ENCODE results near the gene NSMCE4A. TPM values are rescaled to one million over a fixed set of nuclear protein-coding genes. Genes with fewer than 3 reads are reported as not detected.
A peak's percentile ranks its signal among the peaks of the same experiment; 100 is the strongest.
"Not testable (repeated sequence)": the region's sequence is repeated elsewhere in the genome, so short reads cannot be mapped to it uniquely, and the experiment has no call there.

Gene NSMCE4A
- total RNA-seq, 4 donors from 2014 or later, result 63.9 to 96.8 (median 82.0) TPM

DNA sequence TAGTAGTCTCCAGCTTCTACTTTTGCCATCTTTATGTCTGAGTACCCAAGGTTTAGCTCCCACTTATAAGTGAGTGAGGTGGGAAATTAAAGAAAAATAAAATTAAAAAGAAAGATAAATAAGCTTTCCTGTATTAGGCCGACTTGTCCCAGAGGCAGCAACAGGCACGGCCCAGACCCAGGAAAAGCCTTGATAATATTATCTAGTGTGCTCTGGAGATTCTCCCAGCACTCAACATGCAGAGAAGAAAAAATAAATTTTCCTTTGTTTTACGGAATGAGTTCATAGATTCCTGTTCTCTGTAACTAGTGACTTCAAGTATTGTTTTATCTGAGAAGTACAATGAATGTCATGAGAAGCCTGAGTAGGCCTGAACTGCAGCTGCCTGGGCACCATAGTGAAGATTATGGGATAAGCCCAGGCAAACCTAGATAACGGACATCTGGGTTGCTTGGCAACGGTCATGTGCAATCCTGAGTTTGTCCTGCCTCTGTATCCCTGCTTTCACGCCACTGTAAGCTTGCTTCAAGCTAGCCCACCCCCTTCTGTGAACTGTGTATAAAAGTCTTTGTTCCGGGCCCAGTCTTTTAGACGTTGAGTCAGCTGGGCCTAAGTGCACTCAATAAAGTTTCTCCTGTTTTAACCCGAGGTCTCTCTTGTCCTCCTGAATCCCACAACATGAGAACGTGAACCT is 53.6 kb downstream of the NSMCE4A start:
- WGBS, result 64% methylated on average over 10 of the region's 10 CpGs
- H3K9me3 ChIP-seq, result no peaks in the 10 kb centered on the region
- DNase-seq (ENCODE audit: extremely low spot score), result no peak
- no peaks in the 10 kb centered on the region for H3K27me3 ChIP-seq
- no peak overlapping the region for H3K4me3 ChIP-seq
- no peak overlapping the region for H3K27ac ChIP-seq (replicated peaks in 1 of 4)
- H3K4me1 ChIP-seq, result peaks cover 8 to 17% (median 10%) of the 10 kb centered on the region in 4 donors
- H3K36me3 ChIP-seq, result peaks cover 0 to 53% (median 26%) of the 10 kb centered on the region in 4 donors
- intact Hi-C loops (cut with DNase I), result no loop called here
- TF ChIP-seq EP300 (IDR thresholded peaks at IDR 0.05) (no peak), POLR2AphosphoS5 (IDR thresholded peaks at IDR 0.05) (no peak), POLR2A (IDR thresholded peaks at IDR 0.05; ENCODE audit: low read depth) (no peak), CTCF (IDR thresholded peaks at IDR 0.05) (no peak)

DNA sequence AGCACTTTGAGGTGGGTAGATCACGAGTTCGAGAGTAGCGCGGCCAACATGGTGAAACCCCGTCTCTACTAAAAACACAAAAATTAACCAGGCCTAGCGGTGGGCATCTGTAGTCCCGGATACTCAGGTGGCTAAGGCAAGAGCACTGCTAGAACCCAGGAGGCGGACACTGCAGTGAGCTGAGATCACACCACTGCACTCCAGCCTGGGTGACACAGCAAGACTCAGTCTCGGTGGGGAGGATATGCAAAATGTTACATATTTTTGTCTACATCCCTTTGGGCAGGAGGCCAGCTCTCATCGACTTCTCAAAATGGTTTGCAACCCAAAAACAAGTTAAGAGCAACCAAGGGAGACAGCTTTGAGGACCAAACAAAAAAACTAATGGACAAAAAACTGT is 55.4 kb downstream of the NSMCE4A start:
- H3K9me3 ChIP-seq, result no peaks in the 10 kb centered on the region
- DNase-seq (ENCODE audit: extremely low spot score), result no peak
- intact Hi-C loops (cut with DNase I), result no loop called here
- peaks cover 0 to 61% (median 28%) of the 10 kb centered on the region in 4 donors for H3K36me3 ChIP-seq
- no peaks in the 10 kb centered on the region for H3K27me3 ChIP-seq
- WGBS, result 90% methylated on average over 10 of the region's 10 CpGs
- peaks cover 0 to under 1% (median 0%) of the 10 kb centered on the region in 4 donors for H3K4me1 ChIP-seq
- H3K4me3 ChIP-seq, result no peak overlapping the region
- TF ChIP-seq POLR2AphosphoS5 (IDR thresholded peaks at IDR 0.05) (no peak), EP300 (IDR thresholded peaks at IDR 0.05) (no peak), POLR2A (IDR thresholded peaks at IDR 0.05; ENCODE audit: low read depth) (no peak), CTCF (IDR thresholded peaks at IDR 0.05) (no peak)
- H3K27ac ChIP-seq (replicated peaks in 1 of 4), result no peak overlapping the region

- WGBS, result 91% methylated on average over 7 of the region's 7 CpGs
Measured at GRCh38 chr10:121918800-121919199, 56.2 kb downstream of the NSMCE4A start.

DNA sequence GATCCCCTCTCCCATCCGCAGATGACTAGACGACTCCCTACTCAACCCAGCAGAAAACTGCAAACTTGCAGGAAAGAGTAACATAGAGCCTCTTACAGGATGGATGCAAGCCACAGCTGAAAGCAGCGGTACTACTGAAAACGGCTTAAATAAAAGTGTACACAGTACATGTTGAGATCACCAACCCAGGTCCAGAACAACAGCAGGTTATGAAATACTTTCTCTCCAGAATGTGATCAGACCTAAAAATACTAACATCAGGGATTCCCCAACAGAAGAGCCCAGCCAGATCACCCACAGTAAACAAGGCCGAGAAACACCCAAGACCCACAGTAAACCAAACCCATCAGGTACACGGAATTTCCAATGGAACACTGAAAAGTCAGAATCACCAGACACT is 60.4 kb downstream of the NSMCE4A start:
- DNase-seq (ENCODE audit: extremely low spot score), result no peak
- Histone ChIP-seq H3K4me3 (no peak overlapping the region), H3K27me3 (no peaks in the 10 kb centered on the region), H3K9me3 (no peaks in the 10 kb centered on the region), H3K27ac (replicated peaks in 1 of 4) (no peak overlapping the region), H3K4me1 (peaks cover 6 to 13% (median 10%) of the 10 kb centered on the region in 4 donors), H3K36me3 (peaks cover 0 to 59% (median 34%) of the 10 kb centered on the region in 4 donors)
- no peak for TF ChIP-seq CTCF (IDR thresholded peaks at IDR 0.05)
- TF ChIP-seq EP300 (IDR thresholded peaks at IDR 0.05), result no peak
- intact Hi-C loops (cut with DNase I), result no loop called here
- 93% methylated on average over 6 of the region's 6 CpGs for WGBS

More at GRCh38 chr10:121918800-121919199, 56.2 kb downstream of the NSMCE4A start:
- intact Hi-C loops (cut with DNase I); H3K27me3 ChIP-seq; H3K9me3 ChIP-seq; H3K4me1 ChIP-seq; H3K4me3 ChIP-seq; DNase-seq (ENCODE audit: extremely low spot score); H3K27ac ChIP-seq (replicated peaks in 1 of 4): not testable (repeated sequence)
- H3K36me3 ChIP-seq, result peaks cover 0 to 70% (median 28%) of the 10 kb centered on the region in 4 donors

GRCh38 chr10:121911421-121911697 is 63.7 kb downstream of the NSMCE4A start:
- Histone ChIP-seq H3K4me1 (peaks cover 6 to 13% (median 10%) of the 10 kb centered on the region in 4 donors), H3K27me3 (no peaks in the 10 kb centered on the region), H3K36me3 (peaks cover 0 to 74% (median 42%) of the 10 kb centered on the region in 4 donors), H3K4me3 (no peak overlapping the region), H3K27ac (replicated peaks in 1 of 4) (peak overlapping the region in 3 of 4 donors; percentile 15 to 64 (median 34)), H3K9me3 (no peaks in the 10 kb centered on the region)
- no peak for TF ChIP-seq POLR2AphosphoS5 (IDR thresholded peaks at IDR 0.05)
- no peak for TF ChIP-seq POLR2A (IDR thresholded peaks at IDR 0.05; ENCODE audit: low read depth)
- TF ChIP-seq CTCF (IDR thresholded peaks at IDR 0.05), result no peak
- no peak for TF ChIP-seq EP300 (IDR thresholded peaks at IDR 0.05)
- WGBS, result 93% methylated on average over 2 of the region's 2 CpGs
- DNase-seq (ENCODE audit: extremely low spot score), result no peak
- intact Hi-C loops (cut with DNase I), result no loop called here

Data from esophagus muscularis mucosa (tissue), 4 donors.